Left colon (tissue), 2 donors: ENCODE measurements around the gene CST1. TPM values are rescaled to one million over a fixed set of nuclear protein-coding genes. Genes with fewer than 3 reads are reported as not detected.
"Not testable (repeated sequence)": the region's sequence is repeated elsewhere in the genome, so short reads cannot be mapped to it uniquely, and the experiment has no call there.

Source experiments
- ATAC-seq: fragments of 200-7000 bp; cut with Tn5 transposase; one replicate; pipeline ENCODE4 v1.9.1; 2020; ENCODE audit warnings: mild to moderate bottlenecking, moderate library complexity
- DNase-seq, 2 donors: peaks; one replicate each; pipeline ENCODE4 v3.0.0-alpha.2; 2020
- intact Hi-C, 2 donors: fragments of 100-400 bp; cut with DNase I in 1 of 2; cut with micrococcal nuclease in 1 of 2; formaldehyde crosslinking; loops; one replicate each; pipeline versions ENCODE4 v1.11.2 to v1.14.0; 2022; cut with DNase I, micrococcal nuclease
- total RNA-seq, 2 donors: library from RNA; stranded (reverse); fragmentation: NEBNext Ultra II Directional; extraction: Animal tissue kit (Norgen Biotek cat#: 25700); gene quantifications; one replicate each; pipeline ENCODE4 v1.2.1, GENCODE V29; 2021
- donor health status: DM: no; HTN: no; CAD: no.
- donor health status: DM: yes; HTN: yes; CAD: no.

Gene CST1
- total RNA-seq, 2 donors from 2014 or later: not detected

DNA sequence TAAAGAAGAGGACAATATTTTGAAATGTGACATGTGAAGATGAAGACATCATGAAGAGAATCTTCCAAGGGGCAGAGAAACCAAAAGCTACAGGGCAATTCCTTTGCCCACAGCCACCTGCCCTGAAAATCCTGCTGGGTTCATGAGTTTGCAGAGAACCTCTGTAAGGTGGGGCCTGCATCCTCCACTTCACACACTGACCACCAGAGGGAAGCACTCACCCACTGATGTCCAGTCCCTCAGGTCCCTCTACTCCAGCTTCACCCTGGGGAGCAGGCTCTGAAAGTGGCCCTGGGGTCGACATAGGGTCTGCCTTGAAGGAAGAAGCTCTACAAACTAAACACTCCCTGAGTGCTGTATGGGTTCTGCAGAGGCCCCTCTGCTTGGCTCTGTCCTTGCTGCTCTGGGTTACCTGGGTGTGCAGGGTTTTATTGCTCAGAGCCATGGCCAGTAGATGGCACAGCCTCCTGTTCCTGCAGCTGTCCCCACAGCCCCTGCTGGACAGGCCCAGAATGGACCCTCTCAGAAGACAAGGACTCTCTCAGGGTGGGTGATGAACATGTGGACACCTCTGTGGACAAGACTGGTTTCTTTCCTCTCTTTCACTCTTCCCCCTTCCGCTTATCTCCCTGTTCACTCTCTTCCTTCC, 27.0 kb downstream of the CST1 start:
- peak; percentile 50 for ATAC-seq
- peak in 1 of 2 donors; percentile 18 for DNase-seq
- intact Hi-C loops: not testable (repeated sequence)

DNA sequence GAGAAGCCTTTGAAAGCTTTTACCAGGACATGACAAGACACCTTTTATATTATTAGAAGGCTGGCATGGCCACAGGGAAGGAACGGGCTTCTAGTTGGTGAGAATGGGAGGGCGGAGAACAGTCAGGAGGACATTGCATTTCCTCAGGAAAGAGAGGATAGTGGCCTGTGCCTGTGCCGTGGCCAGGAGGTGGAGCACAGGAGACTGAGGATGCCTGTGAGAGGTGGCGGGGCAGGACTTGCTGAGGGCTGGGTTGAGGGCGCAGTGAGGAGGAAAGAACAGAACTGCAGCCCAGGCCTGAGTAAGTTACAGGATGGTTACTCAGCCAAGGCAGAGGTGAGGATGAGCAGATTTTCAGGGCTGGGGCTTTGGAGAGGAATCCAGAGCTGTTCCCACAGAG, 27.9 kb downstream of the CST1 start:
- DNase-seq, ATAC-seq, intact Hi-C loops: not testable (repeated sequence)

GRCh38 chr20:23721962-23722361, 28.8 kb downstream of the CST1 start:
- ATAC-seq (no peak), DNase-seq (no peak)
- intact Hi-C loops: no loop called here

- ATAC-seq, intact Hi-C loops, DNase-seq: not testable (repeated sequence)
These were observed 31.4 kb downstream of the CST1 start for GRCh38 chr20:23719351-23719750.

DNA sequence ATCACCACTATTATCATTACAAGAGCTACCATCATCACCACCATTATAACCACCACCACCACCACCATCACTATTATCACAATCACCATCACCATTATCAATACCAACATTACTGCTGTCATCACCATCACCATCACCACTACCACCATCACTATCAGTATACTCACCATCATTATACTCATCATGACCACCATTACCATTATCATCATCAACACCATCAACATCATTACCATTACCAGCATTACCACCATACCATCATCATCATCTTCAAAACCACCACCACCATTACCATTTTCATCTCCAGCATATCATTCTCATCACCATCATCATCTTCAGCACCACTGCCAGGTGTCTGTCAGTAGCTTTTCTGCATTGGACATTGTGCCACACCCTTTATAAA, 39.0 kb downstream of the CST1 start:
- ATAC-seq, DNase-seq, intact Hi-C loops: not testable (repeated sequence)

GRCh38 chr20:23710771-23711170, 40.0 kb downstream of the CST1 start:
- intact Hi-C loops: no loop called here
- DNase-seq: no peak
- ATAC-seq: no peak

- DNase-seq: no peak
- ATAC-seq: no peak
- intact Hi-C loops: no loop called here
These were observed 44.8 kb downstream of the CST1 start for GRCh38 chr20:23705895-23706294.

DNA sequence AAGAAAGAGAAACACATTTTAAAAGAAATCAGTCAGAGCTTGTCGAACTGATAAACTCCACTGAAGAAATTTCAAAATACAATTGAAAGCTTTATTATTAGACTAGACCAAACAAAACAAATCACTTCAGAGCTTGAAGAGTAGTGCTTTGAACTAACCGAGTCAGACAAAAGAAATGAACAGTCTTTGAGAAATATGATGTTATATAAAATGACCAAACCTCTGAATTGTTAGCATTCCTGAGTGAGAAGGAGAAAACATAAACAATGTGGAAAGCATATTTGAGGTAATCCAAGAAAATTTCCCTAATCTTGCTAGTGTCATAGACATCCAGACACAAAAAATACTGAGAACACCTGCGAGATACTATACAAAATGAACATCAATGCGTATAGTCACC, 48.7 kb downstream of the CST1 start:
- intact Hi-C loops: no loop called here
- DNase-seq (no peak), ATAC-seq (no peak)

- no peak for ATAC-seq
- DNase-seq: no peak
- intact Hi-C loops: no loop called here
These were observed 49.8 kb downstream of the CST1 start for GRCh38 chr20:23700931-23701330.

GRCh38 chr20:23697947-23698346, 52.8 kb downstream of the CST1 start:
- ATAC-seq: no peak
- intact Hi-C loops: no loop called here
- DNase-seq: no peak

Other genes with a start within 250 kb of the CST1 start
- not detected for gene CST9L, start 182.5 kb downstream of the CST1 start, total RNA-seq
- gene CST9, start 145.0 kb downstream of the CST1 start, total RNA-seq: not detected
- 1,000 to 10,000 TPM in 1 of 2 donors, 100 to 1,000 TPM in 1; 863 to 1,131 TPM for gene CST3, start 113.0 kb downstream of the CST1 start, total RNA-seq
- gene CST4, start 61.9 kb downstream of the CST1 start, total RNA-seq: not detected
- gene CST2, start 75.8 kb upstream of the CST1 start, total RNA-seq: not detected
- gene CST5, start 128.8 kb upstream of the CST1 start, total RNA-seq: not detected
- gene GGTLC1, start 237.8 kb upstream of the CST1 start, total RNA-seq: not detected